Natural killer cell (primary cell): ENCODE measurements around the gene TIPRL. TPM values are rescaled to one million over a fixed set of nuclear protein-coding genes. Genes with fewer than 3 reads are reported as not detected.

Experiments used
- ATAC-seq, 3 donors: fragments of 150-1000 bp in 2 of 3; fragments of 200-7000 bp in 1 of 3; cut with Tn5 transposase; 1 replicate in 1 of 3; 2 replicates in 2 of 3; pipeline ENCODE4 v1.10.0; 2021; ENCODE audit warnings: mild to moderate bottlenecking in 2 of 3, moderate library complexity in 2 of 3
- DNase-seq, 2 donors: peaks; one replicate each; pipeline versions ENCODE4 v3.0.0 to v3.0.0-alpha.2; 2013 to 2021; ENCODE audit warnings: mixed read lengths in 1 of 2
- H3K27ac ChIP-seq: one replicate; pipeline ENCODE4 v1.5.1; 2013; ENCODE audit warnings: mild to moderate bottlenecking, low read length
- H3K27me3 ChIP-seq: one replicate; pipeline ENCODE4 v1.6.1; 2013; ENCODE audit warnings: low read length; ENCODE audit not compliant: control insufficient read depth, insufficient read depth
- H3K36me3 ChIP-seq: one replicate; pipeline ENCODE4 v1.6.1; 2013; ENCODE audit warnings: low read length; ENCODE audit not compliant: control insufficient read depth, insufficient read depth
- H3K4me1 ChIP-seq: one replicate; pipeline ENCODE4 v1.6.1; 2013; ENCODE audit warnings: low read length; ENCODE audit not compliant: control insufficient read depth, insufficient read depth
- H3K4me3 ChIP-seq: one replicate; pipeline ENCODE4 v1.5.1; 2013; ENCODE audit warnings: low read length
- H3K9me3 ChIP-seq: one replicate; pipeline ENCODE4 v1.6.1; 2013; ENCODE audit warnings: low read length; ENCODE audit not compliant: control insufficient read depth, insufficient read depth
- H3K27ac Mint-ChIP-seq, 2 donors: one replicate each; pipeline ENCODE4 v1.8.0; 2022; ENCODE audit warnings: mild to moderate bottlenecking in 2 of 2, mixed read lengths in 2 of 2, moderate library complexity in 1 of 2
- H3K27me3 Mint-ChIP-seq, 2 donors: one replicate each; pipeline ENCODE4 v1.8.0; 2022; ENCODE audit warnings: low read depth in 2 of 2, mixed read lengths in 2 of 2
- H3K36me3 Mint-ChIP-seq: one replicate; pipeline ENCODE4 v1.8.0; 2022; ENCODE audit warnings: mixed read lengths
- H3K4me1 Mint-ChIP-seq, 2 donors: one replicate each; pipeline ENCODE4 v1.8.0; 2022; ENCODE audit warnings: mixed read lengths in 2 of 2
- H3K4me3 Mint-ChIP-seq: one replicate; pipeline ENCODE4 v1.8.0; 2022; ENCODE audit warnings: mild to moderate bottlenecking, moderate library complexity, mixed read lengths
- H3K9me3 Mint-ChIP-seq, 2 donors: one replicate each; pipeline ENCODE4 v1.8.0; 2022; ENCODE audit warnings: mixed read lengths in 2 of 2
- WGBS: methylation state at CpG from one replicate; pipeline ENCODE4 v1.1.7; 2013; ENCODE audit warnings: missing lambda C conversion rate; ENCODE audit not compliant: insufficient coverage; 5-methylcytosine and 5-hydroxymethylcytosine counted together
- intact Hi-C: fragments of 100-400 bp; cut with micrococcal nuclease; formaldehyde crosslinking; loops from one replicate; pipeline ENCODE4 v1.14.2; 2022
- total RNA-seq, 4 donors: library from RNA; stranded (reverse); fragments of 120-200 nt in 1 of 4; gene quantifications; one replicate each; pipeline versions ENCODE4 v1.2.3 to v1.2.4, GENCODE V29; 2013 to 2022
- TF ChIP-seq, protein P1 (sequence below): fragments of 200-600 bp; IDR thresholded peaks from one replicate; pipeline ENCODE4 v1.8.0; 2022; ENCODE audit warnings: antibody characterized with exemption

Gene TIPRL
- total RNA-seq, 3 donors from 2014 or later (not counting 1 experiment from before 2014, with no cell fraction given): 23.5 to 27.4 (median 25.6) TPM

DNA sequence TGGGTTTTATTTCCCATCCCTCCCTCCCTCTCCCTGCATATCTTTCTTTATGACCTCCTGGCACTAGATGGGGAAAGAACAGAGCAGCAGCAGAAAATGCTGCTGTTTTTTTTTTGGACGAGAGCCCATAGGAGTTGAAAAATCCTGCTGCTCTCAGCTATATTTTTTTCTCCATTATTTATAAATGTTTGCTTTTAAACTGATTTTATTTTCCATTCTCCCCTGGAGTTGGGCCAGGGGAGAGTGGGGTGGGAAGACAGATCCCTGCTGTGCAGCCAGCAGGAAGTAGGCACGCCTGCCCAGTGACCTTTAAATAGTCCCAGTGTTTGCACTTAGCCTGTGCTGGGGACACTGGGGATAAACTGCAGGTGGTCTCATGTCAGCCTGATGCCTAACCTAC is 64.4 kb downstream of the TIPRL start:
- Mint-ChIP-seq H3K27me3 (no peaks in the 10 kb centered on the region), H3K27ac (peak overlapping the region in 1 of 2 donors; percentile 80), H3K9me3 (no peaks in the 10 kb centered on the region), H3K4me1 (peaks cover 40 to 46% of the 10 kb centered on the region in 2 donors), H3K4me3 (no peak overlapping the region), H3K36me3 (peaks cover 44% of the 10 kb centered on the region)
- 90% methylated on average over 1 of the region's 2 CpGs for WGBS
- TF ChIP-seq, protein P1, sequence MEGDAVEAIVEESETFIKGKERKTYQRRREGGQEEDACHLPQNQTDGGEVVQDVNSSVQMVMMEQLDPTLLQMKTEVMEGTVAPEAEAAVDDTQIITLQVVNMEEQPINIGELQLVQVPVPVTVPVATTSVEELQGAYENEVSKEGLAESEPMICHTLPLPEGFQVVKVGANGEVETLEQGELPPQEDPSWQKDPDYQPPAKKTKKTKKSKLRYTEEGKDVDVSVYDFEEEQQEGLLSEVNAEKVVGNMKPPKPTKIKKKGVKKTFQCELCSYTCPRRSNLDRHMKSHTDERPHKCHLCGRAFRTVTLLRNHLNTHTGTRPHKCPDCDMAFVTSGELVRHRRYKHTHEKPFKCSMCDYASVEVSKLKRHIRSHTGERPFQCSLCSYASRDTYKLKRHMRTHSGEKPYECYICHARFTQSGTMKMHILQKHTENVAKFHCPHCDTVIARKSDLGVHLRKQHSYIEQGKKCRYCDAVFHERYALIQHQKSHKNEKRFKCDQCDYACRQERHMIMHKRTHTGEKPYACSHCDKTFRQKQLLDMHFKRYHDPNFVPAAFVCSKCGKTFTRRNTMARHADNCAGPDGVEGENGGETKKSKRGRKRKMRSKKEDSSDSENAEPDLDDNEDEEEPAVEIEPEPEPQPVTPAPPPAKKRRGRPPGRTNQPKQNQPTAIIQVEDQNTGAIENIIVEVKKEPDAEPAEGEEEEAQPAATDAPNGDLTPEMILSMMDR: no peak
- ATAC-seq: no peak
- H3K36me3 ChIP-seq: peaks cover 70% of the 10 kb centered on the region
- H3K27ac ChIP-seq: no peak overlapping the region
- H3K4me3 ChIP-seq: no peak overlapping the region
- DNase-seq: no peak
- H3K9me3 ChIP-seq: no peaks in the 10 kb centered on the region
- intact Hi-C loops: no loop called here
- H3K4me1 ChIP-seq: peaks cover 15% of the 10 kb centered on the region
- no peaks in the 10 kb centered on the region for H3K27me3 ChIP-seq

DNA sequence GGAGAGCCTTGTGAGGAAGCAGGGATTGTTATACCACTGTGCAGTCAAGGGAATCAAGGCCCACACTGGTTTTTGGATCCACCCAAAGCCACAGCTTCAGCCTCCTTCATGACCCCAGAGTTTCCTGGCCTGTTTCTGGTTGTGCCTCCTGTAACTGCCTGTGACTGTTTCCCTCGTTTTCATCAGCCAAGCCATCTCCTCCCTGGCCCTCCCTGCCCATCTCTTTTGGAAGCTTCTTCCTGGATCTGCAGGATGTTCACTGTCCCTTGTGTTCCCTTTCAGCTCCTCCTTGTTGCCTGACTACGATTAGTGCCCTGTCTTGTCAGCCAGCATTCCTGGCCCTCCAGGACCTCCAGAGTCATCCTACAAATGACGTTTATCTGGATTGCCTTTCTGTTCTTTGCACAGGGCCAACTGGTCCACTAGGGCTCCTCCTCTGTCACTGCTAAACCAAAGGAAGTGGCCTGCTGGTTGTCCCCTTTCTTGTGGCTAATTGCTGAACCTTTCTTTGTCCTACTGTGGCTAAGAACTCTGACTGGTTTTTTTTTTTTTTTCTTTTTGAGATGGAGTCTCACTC is 65.0 kb downstream of the TIPRL start:
- 41% methylated on average over 3 of the region's 3 CpGs for WGBS
- H3K27ac Mint-ChIP-seq: peak overlapping the region in 1 of 2 donors; percentile 80
- H3K4me3 Mint-ChIP-seq: peak overlapping the region; percentile 35
- intact Hi-C loops: no loop called here
- no peaks in the 10 kb centered on the region for H3K9me3 ChIP-seq
- H3K9me3 Mint-ChIP-seq: no peaks in the 10 kb centered on the region
- no peaks in the 10 kb centered on the region for H3K27me3 Mint-ChIP-seq
- H3K27ac ChIP-seq: no peak overlapping the region
- peak; percentile 46 to 81 (median 59) for ATAC-seq
- H3K27me3 ChIP-seq: no peaks in the 10 kb centered on the region
- peaks cover 15% of the 10 kb centered on the region for H3K4me1 ChIP-seq
- H3K36me3 ChIP-seq: peaks cover 65% of the 10 kb centered on the region
- H3K4me3 ChIP-seq: no peak overlapping the region
- TF ChIP-seq, protein P1: no peak
- peaks cover 49% of the 10 kb centered on the region for H3K36me3 Mint-ChIP-seq
- no peak for DNase-seq
- H3K4me1 Mint-ChIP-seq: peaks cover 45 to 51% of the 10 kb centered on the region in 2 donors

- WGBS: no CpG with 5 or more reads among the region's 3 CpGs
- TF ChIP-seq, protein P1: no peak
- Histone ChIP-seq H3K27ac (no peak overlapping the region), H3K4me1 (peaks cover 15% of the 10 kb centered on the region), H3K9me3 (no peaks in the 10 kb centered on the region), H3K36me3 (peaks cover 62% of the 10 kb centered on the region), H3K4me3 (no peak overlapping the region), H3K27me3 (no peaks in the 10 kb centered on the region)
- Mint-ChIP-seq H3K36me3 (peaks cover 50% of the 10 kb centered on the region), H3K9me3 (no peaks in the 10 kb centered on the region), H3K4me1 (peaks cover 59 to 60% of the 10 kb centered on the region in 2 donors), H3K4me3 (no peak overlapping the region), H3K27ac (no peak overlapping the region), H3K27me3 (no peaks in the 10 kb centered on the region)
- DNase-seq: no peak
- intact Hi-C loops: no loop called here
- no peak for ATAC-seq
Observed at GRCh38 chr1:168245042-168245441, 66.3 kb downstream of the TIPRL start.

- Histone ChIP-seq H3K27ac (no peak overlapping the region), H3K4me3 (no peak overlapping the region), H3K27me3 (no peaks in the 10 kb centered on the region), H3K9me3 (no peaks in the 10 kb centered on the region), H3K4me1 (peaks cover 20% of the 10 kb centered on the region), H3K36me3 (peaks cover 60% of the 10 kb centered on the region)
- Mint-ChIP-seq H3K4me3 (peak overlapping the region; percentile 19), H3K4me1 (peaks cover 67% of the 10 kb centered on the region in 2 donors), H3K27me3 (no peaks in the 10 kb centered on the region), H3K9me3 (no peaks in the 10 kb centered on the region), H3K27ac (no peak overlapping the region), H3K36me3 (peaks cover 46% of the 10 kb centered on the region)
- WGBS: 97% methylated on average over 5 of the region's 5 CpGs
- TF ChIP-seq, protein P1: no peak
- DNase-seq (no peak), ATAC-seq (no peak)
- intact Hi-C loops: no loop called here
Observed at GRCh38 chr1:168246506-168246905, 67.7 kb downstream of the TIPRL start.
